ENCODE results near the gene LRMDA. TPM values are rescaled to one million over a fixed set of nuclear protein-coding genes. Genes with fewer than 3 reads are reported as not detected.

Gene LRMDA
- polyA plus RNA-seq, 2 of the 4 experiments (the other 2 are of a cell fraction) = 4.6 to 5.2 TPM

- no peak for TF ChIP-seq ELK1 (IDR thresholded peaks at IDR 0.05; ENCODE audit: low read depth, low read length)
- TF ChIP-seq E2F6 (IDR thresholded peaks at IDR 0.05; ENCODE audit: borderline replicate concordance, low read depth) = no peak
- TF ChIP-seq RCOR1 (IDR thresholded peaks at IDR 0.05; ENCODE audit: low read depth, low read length) = no peak
- no peak for TF ChIP-seq FOSB (CRISPR knock-in tag; IDR thresholded peaks at IDR 0.05)
- TF ChIP-seq MYC (IDR thresholded peaks at IDR 0.05; ENCODE audit: borderline replicate concordance, low read length) = no peak
- no peak for TF ChIP-seq ZSCAN20 (CRISPR knock-in tag; IDR thresholded peaks at IDR 0.05)
- TF ChIP-seq RARB (CRISPR knock-in tag; IDR thresholded peaks at IDR 0.05) = no peak
- TF ChIP-seq RNF2 (IDR thresholded peaks at IDR 0.05; ENCODE audit: borderline replicate concordance, low read depth) = no peak
- TF ChIP-seq EHMT2 (IDR thresholded peaks at IDR 0.05; ENCODE audit: low read depth) = no peak
- TF ChIP-seq NPAS2 (CRISPR knock-in tag; IDR thresholded peaks at IDR 0.05; ENCODE audit: borderline replicate concordance) = no peak
These were observed 520.7 kb downstream of the LRMDA start (continued) for GRCh38 chr10:75952093-75952492.

GRCh38 chr10:75954486-75954885, 523.1 kb downstream of the LRMDA start:
- no peak for ATAC-seq
- Histone ChIP-seq H3K27ac (no peak overlapping the region), H3K4me2 (no peak overlapping the region), H3K4me3 (no peak overlapping the region), H3K4me1 (no peaks in the 10 kb centered on the region), H3K9me3 (no peaks in the 10 kb centered on the region)
- TF ChIP-seq E2F6 (IDR thresholded peaks at IDR 0.05; ENCODE audit: borderline replicate concordance, low read depth) = no peak
- no peak for TF ChIP-seq FOSL2 (IDR thresholded peaks at IDR 0.05)
- no peak for TF ChIP-seq FOSL2 (CRISPR knock-in tag; IDR thresholded peaks at IDR 0.05)
- no peak for TF ChIP-seq PHF8 (IDR thresholded peaks at IDR 0.05; ENCODE audit: borderline replicate concordance, low read depth)
- TF ChIP-seq CHD2 (IDR thresholded peaks at IDR 0.05; ENCODE audit: low read length, partially characterized antibody) = no peak
- TF ChIP-seq ZSCAN20 (CRISPR knock-in tag; IDR thresholded peaks at IDR 0.05) = no peak
- no peak for TF ChIP-seq PBX3 (IDR thresholded peaks at IDR 0.05)
- no peak for TF ChIP-seq JUN (IDR thresholded peaks at IDR 0.05)
- TF ChIP-seq HMGXB4 (CRISPR knock-in tag; IDR thresholded peaks at IDR 0.05; ENCODE audit: borderline replicate concordance) = no peak
- no peak for TF ChIP-seq ZC3H11A (IDR thresholded peaks at IDR 0.05)
- no peak for TF ChIP-seq MAZ (IDR thresholded peaks at IDR 0.05; ENCODE audit: borderline replicate concordance, low read depth, low read length)
- CTCF ChIA-PET = interaction anchor here (1.0 to 1.8 kb wide), 4 partner anchors 9 to 248 kb away, joined by 3 to 6 read pairs (median 4); no protein-coding TSS in a partner anchor
- 60% methylated on average over 4 of the region's 4 CpGs for WGBS (ENCODE audit: missing lambda C conversion rate)
- POLR2A ChIA-PET = no interaction called here
- FAIRE-seq = no peak
- no peak for DNase-seq (ENCODE audit: low read depth in 1 of 2, low spot score in 1 of 2)

Measured in A549 (cell line).